ENCODE measurements around the gene TP53RK.

- no peak for TF ChIP-seq CTCF (IDR thresholded peaks at IDR 0.05)
- TF ChIP-seq POLR2A (IDR thresholded peaks at IDR 0.05): no peak
Measured at GRCh38 chr20:46671866-46672542, 17.2 kb downstream of the TP53RK start.

Measured in testis (tissue), 2 donors.